ENCODE measurements around the gene LSM7. TPM values are rescaled to one million over a fixed set of nuclear protein-coding genes. Genes with fewer than 3 reads are reported as not detected.

LSM7 gene
- total RNA-seq = 85.0 TPM

DNA sequence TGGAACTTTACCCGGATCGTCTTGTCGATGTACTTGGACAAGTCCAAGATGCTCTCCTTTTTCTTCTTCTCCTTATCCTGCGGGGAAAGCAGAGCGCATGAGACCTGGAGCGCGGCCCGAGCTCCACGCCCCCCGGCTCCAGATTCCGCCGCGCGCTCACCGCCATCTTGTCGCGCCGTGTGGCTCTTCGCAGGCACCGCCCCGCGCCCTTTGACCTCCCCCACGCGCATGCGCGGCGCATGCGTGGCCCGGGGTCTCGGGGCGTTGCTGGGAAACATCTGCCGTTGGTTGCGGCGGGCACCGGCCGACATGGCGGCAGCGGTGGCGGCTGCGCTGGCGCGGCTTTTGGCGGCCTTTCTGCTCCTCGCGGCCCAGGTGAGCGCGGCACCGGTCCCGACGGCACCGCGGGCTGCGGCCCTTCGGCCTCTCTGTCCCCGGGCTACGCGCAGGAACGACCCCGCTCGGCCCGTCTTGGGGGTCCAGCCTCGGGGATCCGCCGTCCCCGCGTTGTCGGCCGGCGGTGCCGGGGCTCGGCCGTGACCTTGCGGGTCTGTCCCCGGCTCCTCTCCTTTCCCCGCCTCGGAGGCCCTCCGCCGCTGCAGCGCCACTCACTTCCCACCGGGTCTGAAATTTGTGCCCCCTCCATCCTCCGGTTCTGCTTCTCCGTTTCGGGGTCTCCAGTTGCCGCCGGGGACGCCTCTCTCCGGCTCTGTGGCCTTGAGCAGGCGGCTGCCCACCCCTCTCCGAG is at the start of gene LSM7, which contains the start of gene SPPL2B:
Gene LSM7 (minus strand): TSS at position 186 of the 748 bp plus-strand sequence. CDS start 20 bp downstream, at position 166.
Gene SPPL2B (plus strand): TSS at position 284 of the 748 bp plus-strand sequence. CDS start 26 bp downstream, at position 310.
- peak; percentile 92 for DNase-seq (ENCODE audit: low spot score)

DNA sequence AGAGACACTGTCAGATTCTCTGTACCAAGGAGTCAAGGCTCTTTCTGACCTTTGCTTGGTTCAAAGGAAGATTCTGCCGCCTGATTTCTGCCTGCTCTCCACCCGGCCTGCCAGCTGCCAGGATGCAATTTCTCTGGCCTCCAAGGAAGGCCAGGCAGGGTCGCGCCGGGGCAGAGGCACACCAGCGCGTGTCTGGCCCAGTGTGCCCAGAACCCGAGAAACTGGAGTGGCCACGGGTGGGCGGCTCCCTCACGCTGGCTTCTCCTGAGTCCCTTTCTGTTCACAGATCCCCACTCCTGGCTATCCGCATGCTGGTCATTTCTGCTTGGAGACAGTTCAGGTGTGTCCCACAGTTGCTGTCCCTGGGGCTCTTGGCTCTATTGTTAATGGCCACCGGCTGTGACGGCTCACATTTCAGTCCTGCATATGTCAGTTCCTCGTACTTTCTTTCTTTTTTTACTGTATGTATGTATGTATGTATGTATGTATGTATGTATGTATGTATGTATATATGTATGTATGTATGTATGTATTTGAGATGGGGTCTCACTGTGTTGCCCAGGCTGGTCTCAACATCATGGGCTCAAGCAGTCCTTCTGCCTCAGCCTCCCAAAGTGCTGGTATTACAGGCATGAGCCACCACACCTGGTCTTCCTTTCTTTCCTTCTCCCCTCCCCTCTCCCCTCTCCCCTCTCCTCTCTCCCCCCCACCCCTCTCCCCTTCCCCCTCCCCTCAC is 48.6 kb upstream of the LSM7 start:
- no peak for DNase-seq (ENCODE audit: low spot score)

DNA sequence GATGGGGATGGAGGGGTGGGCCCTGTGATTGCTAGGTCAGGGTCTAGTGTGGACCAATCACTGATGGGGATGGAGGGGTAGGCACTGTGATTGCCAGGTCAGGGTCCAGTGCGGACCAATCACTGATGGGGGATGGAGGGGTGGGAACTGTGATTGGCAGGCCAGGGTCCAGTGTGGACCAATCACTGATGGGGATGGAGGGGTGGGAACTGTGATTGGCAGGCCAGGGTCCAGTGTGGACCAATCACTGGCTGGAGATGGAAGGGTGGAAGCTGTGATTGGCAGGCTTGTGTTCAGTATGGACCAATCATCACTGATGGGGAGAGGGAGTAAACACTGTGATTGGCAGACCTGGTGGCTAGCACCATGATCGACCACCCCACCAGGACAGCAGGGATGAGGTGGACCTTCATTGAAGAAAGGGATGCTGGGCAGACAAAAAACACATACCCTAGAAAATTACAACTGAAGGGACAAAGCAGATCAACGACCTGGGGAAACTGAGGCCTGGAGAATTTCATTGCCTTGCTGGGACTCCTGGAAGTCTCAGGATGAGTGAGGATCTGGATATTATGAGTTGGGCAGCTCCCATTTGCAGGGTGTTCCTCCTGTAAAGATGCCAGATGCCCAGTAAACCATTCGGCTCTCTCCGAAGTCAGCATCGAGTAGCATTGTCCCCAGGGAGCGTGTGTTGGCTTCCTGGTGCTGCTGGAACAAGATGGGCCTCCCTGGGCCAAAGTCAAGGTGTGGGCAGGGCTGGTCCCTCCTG is 47.2 kb upstream of the LSM7 start:
- DNase-seq (ENCODE audit: low spot score) = no peak

DNA sequence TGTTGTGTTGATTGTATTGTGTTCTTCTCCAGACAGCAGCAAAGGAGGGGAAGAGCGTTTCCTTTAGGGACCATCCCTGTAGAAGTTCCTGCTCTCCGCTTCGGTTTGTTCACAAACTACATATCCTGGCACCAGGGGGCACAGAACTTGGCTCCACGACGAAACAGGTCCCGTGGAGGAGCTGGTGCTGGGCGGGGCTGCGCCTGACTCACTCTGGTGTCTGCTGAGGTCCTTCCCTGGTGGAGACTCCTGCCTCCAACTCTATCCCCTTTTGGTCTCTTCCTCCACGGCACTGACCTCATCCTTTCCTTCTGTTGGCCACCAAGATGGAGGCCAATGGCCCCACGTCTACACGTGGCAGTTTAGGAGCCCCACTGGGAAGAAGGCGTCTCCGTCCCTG is 46.4 kb upstream of the LSM7 start:
- no peak for DNase-seq (ENCODE audit: low spot score)

DNA sequence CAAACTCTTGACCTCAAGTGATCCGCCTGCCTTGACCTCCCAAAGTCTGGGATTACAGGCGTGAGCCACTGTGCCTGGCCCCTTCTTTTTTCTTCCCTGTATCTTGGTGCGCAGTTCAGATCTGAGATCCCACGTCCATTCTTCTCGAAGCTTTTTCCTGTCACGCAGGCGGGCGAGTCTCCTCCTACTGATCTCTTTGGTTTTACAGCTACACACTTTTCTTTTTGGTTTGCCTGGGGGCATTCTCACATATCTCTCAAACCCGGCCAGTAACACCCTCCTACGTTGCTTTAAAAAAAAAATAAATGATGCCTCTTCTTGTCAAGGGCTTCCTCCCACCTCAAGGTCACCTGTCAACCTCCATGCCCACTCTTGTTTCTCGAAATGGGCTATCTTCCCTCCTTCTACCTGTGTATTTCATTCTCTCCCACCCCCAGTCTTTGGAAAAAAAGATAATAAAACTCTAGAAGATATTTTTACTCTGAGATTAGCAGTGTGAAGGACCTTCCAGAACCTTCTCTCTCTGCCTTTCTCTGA is 43.8 kb upstream of the LSM7 start:
- DNase-seq (ENCODE audit: low spot score) = no peak

DNA sequence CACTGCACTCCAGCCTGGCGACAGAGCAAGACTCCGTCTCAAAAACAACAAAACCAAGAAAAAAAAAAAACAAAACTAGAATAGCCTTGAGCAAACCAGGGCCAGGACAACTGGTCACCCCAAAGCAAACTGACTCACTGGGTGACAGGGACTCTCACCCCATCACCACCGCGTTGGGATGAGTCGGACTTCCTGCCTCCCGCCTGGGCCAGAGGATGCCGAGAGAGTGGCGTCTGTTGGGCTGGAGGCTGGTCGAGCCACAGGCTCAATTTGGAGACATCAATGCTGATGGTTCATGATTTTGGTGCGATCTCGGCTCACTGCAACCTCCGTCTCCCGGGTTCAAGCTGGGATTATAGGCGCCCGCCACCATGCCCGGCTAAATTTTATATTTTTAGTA is 43.3 kb upstream of the LSM7 start:
- DNase-seq (ENCODE audit: low spot score) = no peak

DNA sequence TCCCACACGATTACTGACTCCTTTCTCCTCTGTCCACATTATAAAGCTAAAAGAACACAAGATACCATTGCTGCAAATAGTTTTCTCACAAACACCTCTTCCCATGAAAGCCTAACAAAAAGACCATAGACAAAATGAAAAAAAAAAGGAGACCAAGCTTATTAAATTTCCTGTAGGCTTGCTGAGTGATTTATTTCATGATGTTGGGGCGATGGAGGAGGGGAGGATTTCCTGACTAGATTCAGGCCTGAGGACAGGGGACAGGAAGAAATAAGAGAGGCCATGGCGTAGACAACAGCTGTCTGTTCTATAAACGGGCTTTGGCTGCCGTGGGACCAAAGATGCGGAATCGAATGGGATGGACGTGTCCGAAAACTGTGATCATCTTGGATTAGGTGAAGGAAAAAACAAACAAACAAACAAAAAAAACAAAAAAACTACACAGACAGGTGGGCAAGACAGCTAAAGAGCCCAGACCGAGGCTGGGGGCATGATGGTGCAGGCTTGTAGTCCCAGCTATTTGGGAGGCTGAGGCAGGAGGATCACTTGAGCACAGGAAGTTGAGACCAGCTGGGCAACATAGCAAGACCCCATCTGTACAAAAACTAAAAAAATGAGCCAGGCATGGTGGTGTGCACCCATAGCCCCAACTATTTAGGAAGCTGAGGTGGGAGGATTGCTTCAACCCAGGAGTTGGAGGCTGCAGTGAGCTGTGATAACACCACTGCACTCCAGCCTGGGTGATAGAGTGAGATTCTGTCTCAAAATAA is 37.0 kb upstream of the LSM7 start:
- DNase-seq (ENCODE audit: low spot score) = no peak

DNA sequence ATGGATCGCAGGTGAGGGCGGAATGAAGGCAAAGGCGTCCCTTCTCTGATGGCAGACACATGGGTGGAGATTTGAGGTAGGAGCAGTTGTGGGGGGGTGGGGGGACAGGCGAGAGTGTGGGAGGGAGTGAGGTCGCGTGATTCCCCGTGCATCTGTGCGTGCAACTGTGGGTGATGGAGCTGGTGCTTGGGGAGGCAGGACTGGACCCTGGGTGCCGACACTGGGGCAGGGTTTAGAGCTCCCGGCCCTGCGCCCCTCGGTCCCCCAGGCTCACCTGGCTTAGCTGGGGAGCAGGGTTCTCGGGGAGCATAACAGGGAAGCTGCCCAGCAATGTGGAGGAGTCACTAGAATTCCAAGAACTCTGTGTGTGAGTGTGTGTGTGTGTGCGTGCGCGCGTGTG is 35.0 kb upstream of the LSM7 start:
- DNase-seq (ENCODE audit: low spot score) = no peak

DNA sequence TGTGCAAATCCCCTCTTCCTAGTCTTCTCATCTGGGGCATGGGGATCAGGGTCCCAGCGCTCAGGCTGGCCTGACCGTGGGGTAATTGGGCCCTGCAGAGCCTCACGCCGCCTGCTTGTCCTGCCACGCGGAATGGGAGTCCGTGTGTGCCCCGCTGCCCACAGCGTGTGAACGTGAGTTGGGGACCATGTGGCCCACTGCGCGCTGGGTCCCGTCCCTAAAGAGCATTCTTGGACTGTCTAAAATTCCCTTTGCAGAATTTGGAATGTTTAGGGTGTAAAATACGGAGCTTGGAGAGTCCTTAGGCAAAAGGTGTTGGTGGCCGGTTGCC is 34.5 kb upstream of the LSM7 start:
- DNase-seq (ENCODE audit: low spot score) = no peak

DNA sequence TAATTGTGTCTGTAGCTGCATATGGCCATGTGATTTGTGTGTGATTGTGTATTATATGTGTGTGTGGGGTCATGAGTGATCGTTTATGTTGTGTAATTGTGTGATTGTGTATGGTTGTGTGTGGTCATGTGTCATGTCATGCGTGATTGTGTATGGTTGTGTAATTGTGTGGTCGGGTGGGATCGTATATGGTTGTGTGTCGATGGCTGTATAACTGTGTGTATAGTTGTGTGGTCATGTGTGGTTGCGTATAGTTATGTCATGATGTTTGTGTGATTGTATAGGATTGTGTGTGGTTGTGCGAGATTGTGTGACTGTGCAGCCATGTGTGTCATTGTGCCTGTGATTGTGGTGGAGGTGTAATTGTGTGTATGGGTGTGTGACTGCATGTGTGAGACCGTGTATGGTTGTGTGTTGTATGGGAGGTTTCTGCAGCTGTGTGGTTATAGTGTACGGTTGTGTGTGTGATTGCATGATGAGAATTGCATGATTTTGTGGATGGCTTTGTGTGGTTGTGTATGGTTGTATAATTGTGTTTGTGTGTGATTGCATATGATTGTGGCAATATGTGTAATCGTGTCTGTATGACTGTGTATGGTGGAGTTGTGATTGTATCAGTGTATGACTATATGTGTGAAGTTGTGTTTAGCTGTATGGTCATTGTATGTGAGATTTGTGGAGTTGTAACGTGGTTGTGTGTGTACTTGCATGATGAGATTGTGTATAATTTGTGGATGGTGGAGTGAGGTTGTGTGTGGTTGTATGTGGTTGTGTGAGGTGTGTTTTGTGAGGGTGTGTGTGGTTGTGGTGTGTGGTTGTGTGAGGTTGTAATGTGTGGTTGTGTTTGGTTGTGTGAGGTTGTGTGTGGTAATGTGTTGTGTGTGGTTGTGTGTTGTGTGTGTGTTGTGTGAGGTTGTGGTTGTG is 33.9 kb upstream of the LSM7 start:
- DNase-seq (ENCODE audit: low spot score) = no peak

DNA sequence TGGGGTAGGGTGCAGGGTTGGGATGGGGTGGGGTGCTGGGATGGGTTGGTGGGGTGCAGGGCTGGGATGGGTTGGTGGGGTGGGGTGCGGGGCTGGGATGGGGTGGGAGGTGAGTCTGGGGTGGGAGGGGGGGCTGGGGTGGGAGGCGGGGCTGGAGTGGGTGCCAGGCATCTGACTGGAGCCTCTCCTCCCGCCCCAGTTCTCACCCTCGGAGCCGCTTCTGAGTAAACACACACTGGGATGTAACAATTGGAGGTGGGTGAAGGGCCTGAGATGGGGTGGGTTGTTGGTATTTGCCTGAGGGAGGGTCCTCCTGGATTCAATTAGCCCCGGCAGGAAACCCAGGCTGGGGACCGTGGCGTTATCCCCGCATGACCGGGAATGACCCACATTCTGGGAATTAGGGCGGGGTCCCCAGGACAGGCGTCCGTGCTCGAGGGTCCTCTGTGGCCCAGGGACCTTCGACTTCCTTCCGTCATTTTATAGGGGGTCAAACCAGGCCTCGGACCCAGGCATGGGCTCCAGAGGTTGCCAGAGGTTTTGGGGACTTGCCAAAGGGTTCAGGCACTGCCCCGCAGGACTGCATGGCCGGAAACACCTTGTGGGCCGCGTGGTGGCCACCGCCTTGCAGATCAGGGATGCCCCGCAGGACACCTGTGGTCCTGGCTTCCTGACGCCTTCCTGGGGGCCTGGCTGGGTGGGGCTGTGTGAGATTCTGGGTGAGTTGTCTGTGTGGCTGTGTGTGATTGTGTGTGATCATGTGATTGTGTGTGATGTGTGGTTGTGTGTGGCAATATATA is 33.1 kb upstream of the LSM7 start:
- no peak for DNase-seq (ENCODE audit: low spot score)

DNA sequence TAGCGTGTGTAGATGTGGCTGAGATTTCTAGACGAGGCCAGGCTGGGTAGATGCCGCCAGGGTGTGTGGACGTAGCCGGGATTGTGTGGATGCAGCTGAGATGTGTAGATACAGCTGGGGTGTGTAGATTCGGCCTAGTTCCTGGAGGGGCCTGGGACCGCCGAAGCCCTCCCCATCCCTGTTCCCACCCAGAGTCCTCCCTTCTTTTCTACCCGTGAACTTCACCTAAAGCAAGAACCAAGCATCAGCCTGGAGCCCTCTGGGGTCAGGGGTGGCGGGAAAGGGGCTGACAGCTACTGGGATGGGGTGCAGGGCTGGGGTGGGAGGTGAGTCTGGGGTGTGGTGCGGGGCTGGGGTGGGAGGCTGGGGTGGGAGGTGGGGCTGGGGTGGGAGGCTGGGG is 32.4 kb upstream of the LSM7 start:
- DNase-seq (ENCODE audit: low spot score) = no peak

DNA sequence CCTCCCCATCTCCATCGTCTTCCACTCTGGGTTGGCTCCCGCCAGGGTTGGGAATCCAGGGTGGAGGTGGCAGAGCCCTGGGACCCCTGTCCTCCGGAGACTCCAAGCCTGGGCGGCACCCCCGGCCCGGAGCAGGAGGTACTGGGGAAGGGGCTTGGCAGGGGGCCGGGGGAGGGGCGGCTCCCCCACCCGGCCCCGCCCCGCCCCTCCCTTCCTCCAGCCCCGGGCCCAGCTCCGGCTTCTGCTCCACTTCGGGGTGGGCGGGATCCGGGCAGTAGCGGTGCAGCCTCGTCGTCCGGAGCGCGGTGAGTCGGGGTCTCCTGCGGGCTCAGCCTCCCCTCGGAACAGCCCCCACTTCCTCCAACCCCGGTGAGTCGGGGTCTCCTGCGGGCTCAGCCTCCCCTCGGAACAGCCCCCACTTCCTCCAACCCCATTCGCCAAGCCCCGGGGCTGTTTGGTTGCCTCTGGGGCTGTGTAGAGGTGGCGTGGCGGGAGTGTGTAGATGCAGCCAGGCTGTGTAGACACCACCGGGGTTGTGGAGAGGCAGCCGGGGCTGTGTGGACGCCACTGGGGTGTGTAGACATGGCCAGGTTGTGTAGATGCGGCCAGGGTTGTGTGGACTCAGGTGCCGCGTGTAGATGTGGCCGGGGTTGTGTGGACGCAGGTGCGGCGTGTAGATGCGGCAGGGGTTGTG is 31.8 kb upstream of the LSM7 start, which contains the start of gene TMPRSS9:
Gene TMPRSS9 (plus strand): TSS at position 274 of the 694 bp plus-strand sequence. CDS start 29,521 bp downstream, outside the sequence.
- no peak for DNase-seq (ENCODE audit: low spot score)

DNA sequence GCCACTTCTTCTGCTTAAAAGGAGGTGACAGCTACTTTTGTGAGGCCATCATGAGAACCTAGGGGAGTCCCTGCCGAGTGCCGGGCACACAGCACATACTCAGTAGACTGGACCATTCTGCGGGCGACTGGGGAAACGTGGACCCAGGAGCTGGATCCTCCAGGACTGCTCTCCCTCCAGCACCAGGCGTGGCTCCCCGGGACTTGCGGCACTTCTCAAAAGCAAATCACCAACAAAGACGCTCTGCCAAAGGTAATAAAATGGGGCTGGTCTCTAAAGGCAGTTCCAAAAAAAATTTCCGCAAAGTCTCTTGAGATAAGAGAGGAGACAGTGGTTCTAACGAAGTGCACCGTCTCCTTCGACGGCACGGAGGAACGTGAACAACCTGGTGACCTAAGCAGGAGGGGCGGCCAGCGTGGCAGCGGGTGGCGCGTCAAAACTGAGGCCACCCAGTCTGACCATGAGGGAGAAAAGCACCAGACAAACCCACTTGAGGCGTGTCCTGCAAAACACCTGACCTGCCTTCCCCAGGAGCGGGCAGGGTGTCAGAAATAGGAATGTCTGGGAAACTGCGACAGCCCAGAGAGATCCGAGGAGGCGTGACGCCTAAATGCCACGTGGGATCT is 30.3 kb upstream of the LSM7 start:
- DNase-seq (ENCODE audit: low spot score) = no peak

DNA sequence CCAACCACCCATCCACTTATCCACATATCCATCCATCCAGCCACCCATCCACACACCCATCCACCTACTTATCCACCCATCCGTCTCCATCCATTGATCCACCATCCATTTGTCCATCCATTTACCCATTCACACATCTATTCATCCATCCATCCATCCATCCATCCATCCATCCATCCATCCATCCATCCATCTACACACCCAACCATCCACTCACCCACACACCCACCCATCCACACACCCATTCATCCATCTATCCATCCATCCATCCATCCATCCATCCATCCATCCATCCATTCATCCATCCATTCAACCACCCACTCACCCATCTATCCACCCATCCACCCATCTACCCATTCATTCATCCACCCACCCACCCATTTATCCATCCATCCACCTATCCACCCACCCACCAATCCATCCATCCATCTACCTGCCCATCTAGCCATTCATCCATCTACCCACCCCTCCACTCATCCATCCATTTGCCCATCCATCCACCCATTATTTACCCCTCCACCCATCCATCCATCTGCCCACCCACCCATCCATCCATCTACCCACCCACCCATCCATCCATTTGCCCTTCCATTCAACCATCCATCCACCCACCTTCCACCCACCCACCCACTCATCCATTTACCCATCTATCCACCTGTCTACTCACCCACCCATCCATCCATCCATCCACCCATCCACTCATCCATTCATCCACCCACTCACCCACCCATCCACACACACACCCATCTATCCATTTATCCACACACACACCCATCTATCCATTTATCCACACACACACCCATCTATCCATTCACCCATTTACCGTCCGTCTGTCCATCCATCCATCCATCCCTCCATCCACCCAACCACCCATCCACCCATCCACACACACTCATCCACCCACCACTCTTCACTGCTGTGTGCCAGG is 29.2 kb upstream of the LSM7 start:
- no peak for DNase-seq (ENCODE audit: low spot score)

DNA sequence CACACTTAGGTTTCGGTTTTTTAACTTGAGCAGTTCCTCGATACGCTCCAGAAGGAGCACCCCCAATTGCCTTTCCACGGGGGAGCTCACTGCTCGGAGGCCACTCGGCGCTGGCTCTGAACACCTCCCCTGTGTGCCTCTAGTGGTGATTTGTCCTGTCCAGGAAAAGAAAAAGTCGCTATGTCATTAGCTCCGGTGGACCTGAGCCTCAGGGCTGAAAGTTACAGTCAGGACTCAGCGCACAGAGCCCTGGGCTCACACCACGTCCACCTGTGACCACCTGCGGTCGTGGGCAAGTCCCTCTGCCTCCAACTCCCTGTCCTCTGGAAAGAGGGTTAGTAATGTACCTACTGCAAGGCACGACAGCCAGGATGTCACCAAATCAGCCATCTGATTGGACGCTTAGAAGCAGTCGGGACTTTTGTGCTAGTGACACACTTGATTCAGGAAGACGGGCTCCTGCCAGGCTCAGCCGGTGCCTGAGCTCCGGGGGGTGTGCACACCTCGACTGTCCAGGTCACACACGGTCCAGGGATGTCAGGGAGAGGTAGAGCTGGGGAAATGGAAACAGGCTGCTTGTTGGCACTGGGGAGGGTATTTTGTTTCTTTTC is 27.8 kb upstream of the LSM7 start:
- no peak for DNase-seq (ENCODE audit: low spot score)

All from ureter (tissue), 1 donor.